Fibroblast of lung (primary cell): ENCODE data around the gene SELPLG. TPM values are rescaled to one million over a fixed set of nuclear protein-coding genes. Genes with fewer than 3 reads are reported as not detected.

Source experiments
- DNase-seq, 2 donors: peaks; one replicate each; pipeline versions ENCODE4 v3.0.0 to v3.0.0-alpha.2; 2010; ENCODE audit warnings: low read depth in 2 of 2
- H2AFZ ChIP-seq: 2 replicates; pipeline ENCODE4 v1.5.1; 2012; ENCODE audit warnings: low read length, control low read depth, inconsistent platforms
- H3K27ac ChIP-seq: 2 replicates; pipeline ENCODE4 v1.5.1; 2011; ENCODE audit warnings: low read length, control low read depth; ENCODE audit not compliant: insufficient read depth
- H3K27me3 ChIP-seq: 2 replicates; pipeline ENCODE4 v1.5.1; 2011; ENCODE audit warnings: mild to moderate bottlenecking, low read length; ENCODE audit not compliant: control insufficient read depth, insufficient read depth
- H3K36me3 ChIP-seq: 2 replicates; pipeline ENCODE4 v1.5.1; 2011; ENCODE audit warnings: low read length; ENCODE audit not compliant: control insufficient read depth, insufficient read depth
- H3K4me1 ChIP-seq: 2 replicates; pipeline ENCODE4 v1.5.1; 2011; ENCODE audit warnings: low read length; ENCODE audit not compliant: control insufficient read depth, insufficient read depth; ENCODE audit errors: extremely low read depth
- H3K4me2 ChIP-seq: 2 replicates; pipeline ENCODE4 v1.5.1; 2011; ENCODE audit warnings: low read length, control low read depth; ENCODE audit not compliant: insufficient read depth; ENCODE audit errors: extremely low read depth
- H3K4me3 ChIP-seq, 4 experiments: fragments of 200-600 bp in 1 of 4; sonication (generic) in 1 of 4; replicated peaks in 1 of 4; 2 replicates each; pipeline ENCODE4 v1.5.1; 2011 to 2016; ENCODE audit warnings: low read length in 4 of 4, low read depth in 3 of 4, mild to moderate bottlenecking in 3 of 4, control low read depth in 2 of 4, inconsistent platforms in 1 of 4, mixed read lengths in 1 of 4; ENCODE audit not compliant: insufficient read depth in 1 of 4; ENCODE audit errors: control extremely low read depth in 1 of 4
- H3K79me2 ChIP-seq: 2 replicates; pipeline ENCODE4 v1.5.1; 2012; ENCODE audit warnings: mild to moderate bottlenecking, low read length, inconsistent platforms; ENCODE audit not compliant: control insufficient read depth, insufficient read depth
- H3K9ac ChIP-seq: 2 replicates; pipeline ENCODE4 v1.5.1; 2011; ENCODE audit warnings: mild to moderate bottlenecking, low read length, control low read depth; ENCODE audit not compliant: insufficient read depth
- H3K9me3 ChIP-seq: 2 replicates; pipeline ENCODE4 v1.5.1; 2012; ENCODE audit warnings: low read depth, low read length; ENCODE audit not compliant: control insufficient read depth, insufficient read depth
- H4K20me1 ChIP-seq: 2 replicates; pipeline ENCODE4 v1.5.1; 2011; ENCODE audit warnings: low read length; ENCODE audit not compliant: control insufficient read depth, insufficient read depth; ENCODE audit errors: extremely low read depth
- CTCF ChIP-seq, 2 donors: IDR thresholded peaks in 1 of 2; conservative IDR thresholded peaks in 1 of 2; 1 replicate in 1 of 2; 2 replicates in 1 of 2; pipeline ENCODE4 v1.5.1; 2011 to 2012; ENCODE audit warnings: low read length in 2 of 2, control low read depth in 1 of 2, inconsistent platforms in 1 of 2, low read depth in 1 of 2, mild to moderate bottlenecking in 1 of 2
- EZH2 ChIP-seq: IDR thresholded peaks from 2 replicates; pipeline ENCODE4 v1.5.1; 2012; ENCODE audit warnings: low read length, control low read depth, mild to moderate bottlenecking; ENCODE audit errors: missing control alignments
- polyA plus RNA-seq, 2 donors: library from polyadenylated mRNA; depleted of rRNA in 1 of 2; stranded (reverse) in 1 of 2; unstranded in 1 of 2; fragments of >200 nt; gene quantifications; 2 replicates each; pipeline ENCODE4 v1.2.1, GENCODE V29; 2011 to 2012; ENCODE audit warnings: missing spikeins in 1 of 2
- total RNA-seq: library from RNA; depleted of rRNA; stranded (reverse); fragments of >200 nt; gene quantifications from 2 replicates; pipeline ENCODE4 v1.2.1, GENCODE V29; 2014

The SELPLG gene
- total and polyA plus RNA-seq, 2 donors (not counting 1 experiment from before 2014, with no cell fraction given), result 1.5 to 3.0 TPM

GRCh38 chr12:108670066-108670631 lies 36.5 kb upstream of the SELPLG start:
- DNase-seq, result no peak
- no peaks in the 10 kb centered on the region for H3K9me3 ChIP-seq
- no peak overlapping the region for H3K4me2 ChIP-seq
- peaks cover 20% of the 10 kb centered on the region for H3K4me1 ChIP-seq
- no peak overlapping the region for H2AFZ ChIP-seq
- TF ChIP-seq CTCF (conservative IDR thresholded peaks at IDR 0.05 in 1 of 2, IDR thresholded peaks at IDR 0.05 in 1 of 2; ENCODE audit: low read depth in 1 of 2, low read length in 2 of 2) (no peak), EZH2 (no peak)
- no peak overlapping the region for H3K27ac ChIP-seq
- H3K27me3 ChIP-seq, result no peaks in the 10 kb centered on the region
- no peak overlapping the region for H3K9ac ChIP-seq
- H3K36me3 ChIP-seq, result peaks cover 4% of the 10 kb centered on the region
- no peak overlapping the region for H3K4me3 ChIP-seq
- H3K79me2 ChIP-seq, result peaks cover 95% of the 10 kb centered on the region
- H4K20me1 ChIP-seq, result peaks cover 1% of the 10 kb centered on the region

GRCh38 chr12:108668542-108668941 lies 34.8 kb upstream of the SELPLG start:
- H2AFZ ChIP-seq, result no peak overlapping the region
- H3K4me3 ChIP-seq, result no peak overlapping the region
- H3K9ac ChIP-seq, result no peak overlapping the region
- H3K4me1 ChIP-seq, result peaks cover 26% of the 10 kb centered on the region
- H3K9me3 ChIP-seq, result no peaks in the 10 kb centered on the region
- H4K20me1 ChIP-seq, result peaks cover 1% of the 10 kb centered on the region
- H3K36me3 ChIP-seq, result no peaks in the 10 kb centered on the region
- peak in 1 of 2 donors; percentile 46 for DNase-seq
- no peaks in the 10 kb centered on the region for H3K27me3 ChIP-seq
- H3K27ac ChIP-seq, result no peak overlapping the region
- peak overlapping the region; percentile 37 for H3K4me2 ChIP-seq
- TF ChIP-seq EZH2, result no peak
- no peak for TF ChIP-seq CTCF (conservative IDR thresholded peaks at IDR 0.05 in 1 of 2, IDR thresholded peaks at IDR 0.05 in 1 of 2; ENCODE audit: low read depth in 1 of 2, low read length in 2 of 2)
- peaks cover 93% of the 10 kb centered on the region for H3K79me2 ChIP-seq

- peaks cover 1% of the 10 kb centered on the region for H4K20me1 ChIP-seq
- peaks cover 93% of the 10 kb centered on the region for H3K79me2 ChIP-seq
- no peak overlapping the region for H2AFZ ChIP-seq
- H3K4me2 ChIP-seq, result peak overlapping the region; percentile 37
- H3K9me3 ChIP-seq, result no peaks in the 10 kb centered on the region
- no peak for DNase-seq
- TF ChIP-seq CTCF (conservative IDR thresholded peaks at IDR 0.05 in 1 of 2, IDR thresholded peaks at IDR 0.05 in 1 of 2; ENCODE audit: low read depth in 1 of 2, low read length in 2 of 2), result no peak
- no peak for TF ChIP-seq EZH2
- H3K36me3 ChIP-seq, result no peaks in the 10 kb centered on the region
- peak overlapping the region; percentile 79 for H3K27ac ChIP-seq
- H3K27me3 ChIP-seq, result no peaks in the 10 kb centered on the region
- no peak overlapping the region for H3K4me3 ChIP-seq
- H3K9ac ChIP-seq, result no peak overlapping the region
- peaks cover 29% of the 10 kb centered on the region for H3K4me1 ChIP-seq
Measured at GRCh38 chr12:108668063-108668462, 34.4 kb upstream of the SELPLG start.
